HG03460 (cell line): ENCODE data around the gene AKAP6.
"Not testable (repeated sequence)": the region's sequence is repeated elsewhere in the genome, so short reads cannot be mapped to it uniquely, and the experiment has no call there.

Source experiments
- ATAC-seq: cut with Tn5 transposase; IDR thresholded peaks from one replicate; pipeline ENCODE4 v1.9.1; 2021; ENCODE audit not compliant: unreplicated experiment

AKAP6 gene

GRCh38 chr14:32435411-32435810, 106.3 kb downstream of the AKAP6 start:
- ATAC-seq = no peak

GRCh38 chr14:32436993-32437392, 107.9 kb downstream of the AKAP6 start:
- no peak for ATAC-seq

DNA sequence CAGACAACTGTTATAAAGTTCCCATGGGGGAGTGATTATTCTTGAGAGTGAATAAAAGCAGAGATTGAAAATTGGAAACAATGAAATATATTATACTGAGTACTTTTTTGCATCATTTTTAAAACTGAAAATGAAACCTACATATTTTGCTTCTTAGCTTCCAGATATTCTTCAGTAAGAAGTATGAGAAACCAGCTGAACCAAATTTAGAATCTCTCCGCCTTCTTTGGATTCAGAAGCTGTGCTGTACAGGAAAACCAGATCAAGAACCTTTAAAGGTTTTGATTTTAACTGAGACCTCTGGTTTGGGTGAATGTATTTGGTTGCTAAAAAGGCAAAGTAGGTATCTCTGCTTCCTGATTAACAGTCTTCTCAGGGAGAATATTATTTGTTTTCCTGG, 109.4 kb downstream of the AKAP6 start:
- no peak for ATAC-seq

- no peak for ATAC-seq
Observed at GRCh38 chr14:32443890-32444661, 115.0 kb downstream of the AKAP6 start.

GRCh38 chr14:32447371-32447770, 118.3 kb downstream of the AKAP6 start:
- ATAC-seq = no peak

GRCh38 chr14:32449648-32450047, 120.5 kb downstream of the AKAP6 start:
- ATAC-seq = no peak

GRCh38 chr14:32450919-32451675, 122.0 kb downstream of the AKAP6 start:
- no peak for ATAC-seq

GRCh38 chr14:32453857-32454810, 125.0 kb downstream of the AKAP6 start:
- no peak for ATAC-seq

DNA sequence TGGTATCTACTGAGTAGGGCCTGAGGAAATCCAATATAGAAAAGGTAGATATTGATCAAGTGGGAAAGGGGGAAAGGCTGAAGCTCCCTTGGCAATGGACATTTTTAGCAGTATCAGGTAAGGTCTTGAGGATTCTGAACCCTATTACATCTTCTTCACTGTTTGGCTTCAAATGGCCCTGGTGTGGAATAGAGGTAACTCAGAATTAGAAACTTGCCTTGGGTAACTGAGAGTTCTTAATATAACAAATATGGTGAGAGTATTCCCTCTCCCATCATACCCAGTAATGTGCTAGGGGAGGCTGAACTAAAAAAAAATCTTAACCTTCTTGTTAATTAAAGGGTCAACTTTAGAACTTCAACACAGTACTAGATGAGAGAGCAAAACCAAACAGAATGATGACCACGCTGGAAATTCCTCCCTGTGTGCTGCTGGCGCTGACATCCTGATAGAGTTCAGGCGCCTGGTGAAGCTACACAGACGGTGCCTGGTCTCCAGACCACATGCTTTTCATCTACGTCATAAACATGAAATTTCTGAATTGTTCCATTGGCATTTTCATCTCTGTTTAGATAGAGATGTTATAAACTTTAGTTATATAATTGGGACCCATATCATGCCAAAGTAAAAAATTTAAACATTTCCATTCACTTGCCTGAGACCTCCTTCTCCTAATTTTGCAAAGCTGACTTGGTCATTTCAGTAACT, 128.3 kb downstream of the AKAP6 start:
- no peak for ATAC-seq

GRCh38 chr14:32458720-32459119, 129.6 kb downstream of the AKAP6 start:
- no peak for ATAC-seq

DNA sequence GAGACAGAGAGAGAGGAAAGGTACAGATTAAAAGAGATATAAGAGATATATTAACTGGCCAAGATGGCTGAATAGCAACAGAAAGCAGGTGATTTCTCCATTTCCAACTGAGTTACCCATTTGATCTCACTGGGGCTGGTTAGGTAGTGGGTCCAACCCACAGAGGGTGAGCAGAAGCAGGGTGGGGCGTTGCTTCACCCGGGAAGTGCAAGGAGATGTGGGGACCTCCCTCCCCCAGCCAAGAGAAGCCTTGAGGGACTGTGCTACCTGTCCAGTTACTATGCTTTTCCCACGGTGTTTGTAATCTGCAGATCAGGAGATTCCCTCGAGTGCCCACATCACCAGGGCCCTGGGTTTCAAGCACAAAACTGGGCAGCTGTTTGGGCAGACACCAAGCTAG, 131.2 kb downstream of the AKAP6 start:
- ATAC-seq = no peak

GRCh38 chr14:32462553-32462952, 133.5 kb downstream of the AKAP6 start:
- ATAC-seq = not testable (repeated sequence)

DNA sequence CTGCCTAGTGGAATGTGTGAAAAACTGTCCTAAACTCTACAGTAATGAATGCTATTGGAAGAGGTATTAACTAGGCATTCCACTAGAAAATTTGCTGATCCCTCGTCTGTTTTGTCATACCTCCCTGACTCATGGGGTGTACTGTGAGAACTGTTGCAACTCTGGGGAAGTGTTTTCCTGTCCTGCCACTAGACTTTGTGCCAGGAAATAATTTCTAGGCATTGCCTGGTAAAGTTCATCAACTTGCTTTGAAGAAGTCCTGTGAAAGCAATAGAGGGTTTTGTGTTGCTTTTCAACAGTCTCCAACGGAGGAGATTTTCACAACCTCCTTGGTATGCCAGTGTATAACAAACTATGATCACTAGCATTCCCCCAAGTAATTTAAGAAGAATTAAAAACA, 139.9 kb downstream of the AKAP6 start:
- ATAC-seq = no peak

- ATAC-seq = no peak
Observed at GRCh38 chr14:32469388-32470160, 140.5 kb downstream of the AKAP6 start.

GRCh38 chr14:32470161-32470715, 141.1 kb downstream of the AKAP6 start:
- no peak for ATAC-seq

DNA sequence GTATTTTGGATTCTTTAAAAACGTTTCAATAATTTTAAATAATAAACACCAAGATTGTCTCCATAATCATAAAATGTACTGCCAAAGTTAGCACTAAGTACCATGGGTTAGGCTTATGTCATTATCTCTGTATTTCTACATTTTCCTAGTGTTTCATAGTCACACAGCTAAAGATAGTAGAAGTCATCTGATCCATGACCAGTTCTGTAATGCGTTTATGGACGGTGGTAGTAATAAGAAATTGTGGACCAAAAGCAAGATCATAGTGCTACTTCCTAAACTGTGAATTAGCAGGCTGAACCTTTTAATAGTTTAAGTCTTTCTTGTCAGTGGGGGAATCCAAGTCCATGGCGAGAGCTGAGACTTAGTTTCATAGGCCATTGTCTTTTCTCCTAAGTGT, 142.1 kb downstream of the AKAP6 start:
- ATAC-seq = no peak

GRCh38 chr14:32472076-32472475, 143.0 kb downstream of the AKAP6 start:
- ATAC-seq = no peak

DNA sequence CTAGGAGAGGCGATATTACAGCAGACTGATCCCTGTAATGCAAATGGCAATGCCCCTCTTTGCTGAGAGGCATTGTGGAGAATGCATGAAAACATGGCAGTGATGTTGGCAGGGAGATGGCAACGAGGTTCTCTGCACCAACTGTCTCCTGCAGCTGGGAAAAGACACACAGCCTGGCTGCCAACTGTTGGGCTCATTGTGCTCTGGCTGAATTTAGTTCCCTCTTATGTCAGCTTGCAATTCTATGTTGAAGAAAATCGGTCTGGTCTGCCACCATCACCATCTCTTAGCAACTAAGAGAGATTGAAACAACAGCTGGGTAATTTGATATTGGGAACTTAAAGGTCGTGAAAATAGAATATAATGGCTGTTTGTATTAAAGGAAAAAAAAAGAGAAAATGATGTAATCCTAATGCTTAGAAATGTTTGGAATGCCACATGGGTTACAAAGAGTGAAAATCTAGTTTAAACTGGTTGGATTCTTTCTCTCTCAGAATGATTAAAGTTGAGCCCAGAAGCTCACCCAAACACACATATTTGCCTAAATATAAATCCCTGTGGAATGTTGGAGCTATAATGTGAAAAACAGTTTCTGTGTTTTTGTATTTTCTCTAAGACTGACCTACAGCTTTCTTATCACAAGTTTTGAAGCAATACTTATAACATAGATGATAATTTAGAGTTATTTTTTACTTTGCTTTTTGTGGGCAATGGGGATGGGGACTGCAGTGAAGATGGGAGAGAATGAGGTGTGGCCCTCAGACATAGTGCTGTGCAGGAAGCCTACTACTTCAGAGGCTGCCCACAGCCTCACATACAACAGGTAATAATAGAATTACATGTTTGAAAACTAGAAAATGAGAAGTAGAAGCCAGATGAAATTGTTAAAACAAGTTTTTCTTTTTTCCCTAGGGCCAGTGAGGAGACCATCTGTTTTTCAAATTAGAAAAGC, 143.7 kb downstream of the AKAP6 start:
- no peak for ATAC-seq

DNA sequence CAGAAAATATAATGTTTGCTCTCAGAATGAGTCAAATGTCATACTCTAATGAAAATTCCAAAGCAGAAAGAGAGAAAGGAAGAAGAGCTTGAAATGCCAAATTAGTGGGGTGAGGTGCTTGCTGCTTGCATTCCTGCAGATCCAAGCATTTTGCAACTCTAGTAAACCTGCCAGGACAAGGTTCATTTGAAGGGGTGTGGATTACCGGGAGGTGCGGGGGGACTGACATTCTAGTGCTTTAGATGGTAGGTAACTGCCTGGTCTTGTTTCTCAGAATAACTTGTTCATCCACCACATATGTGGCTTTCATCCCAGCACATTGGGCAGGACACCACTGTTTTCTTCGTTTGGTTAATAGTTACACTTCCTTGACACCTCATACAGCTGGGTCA, 144.4 kb downstream of the AKAP6 start:
- ATAC-seq = no peak
